Lung (tissue), 12 donors: ENCODE results near the gene ENPP1. TPM values are rescaled to one million over a fixed set of nuclear protein-coding genes. Genes with fewer than 3 reads are reported as not detected.

ENCODE experiments used
- ATAC-seq: fragments of 200-7000 bp; cut with Tn5 transposase; one replicate; pipeline ENCODE4 v1.9.1; 2020; ENCODE audit warnings: moderate number of reproducible peaks; ENCODE audit not compliant: insufficient read depth, low FRiP score
- DNase-seq, 3 donors: peaks; one replicate each; pipeline ENCODE4 v3.0.0-alpha.2; 2013 to 2017
- H3K27ac ChIP-seq, 2 donors: one replicate each; pipeline ENCODE4 v1.5.1; 2013; ENCODE audit warnings: mild to moderate bottlenecking in 2 of 2, moderate library complexity in 2 of 2, control low read depth in 1 of 2, inconsistent platforms in 1 of 2, low read depth in 1 of 2, low read length in 1 of 2
- H3K27me3 ChIP-seq, 3 donors: one replicate each; pipeline ENCODE4 v1.5.1; 2013; ENCODE audit warnings: low read length in 2 of 3; ENCODE audit not compliant: control insufficient read depth in 3 of 3, insufficient read depth in 3 of 3
- H3K36me3 ChIP-seq, 4 donors: one replicate each; pipeline ENCODE4 v1.5.1; 2013; ENCODE audit warnings: low read length in 4 of 4, mild to moderate bottlenecking in 1 of 4, moderate library complexity in 1 of 4; ENCODE audit not compliant: control insufficient read depth in 4 of 4, insufficient read depth in 4 of 4
- H3K4me1 ChIP-seq, 5 donors: one replicate each; pipeline ENCODE4 v1.5.1; 2013; ENCODE audit warnings: low read length in 5 of 5, mild to moderate bottlenecking in 2 of 5, moderate library complexity in 1 of 5; ENCODE audit not compliant: control insufficient read depth in 5 of 5, insufficient read depth in 5 of 5
- H3K4me3 ChIP-seq: one replicate; pipeline ENCODE4 v1.5.1; 2013; ENCODE audit warnings: mild to moderate bottlenecking, control low read depth, moderate library complexity
- H3K9ac ChIP-seq, 2 donors: one replicate each; pipeline ENCODE4 v1.5.1; 2013; ENCODE audit warnings: low read length in 2 of 2, control low read depth in 1 of 2; ENCODE audit not compliant: insufficient read depth in 1 of 2
- H3K9me3 ChIP-seq, 4 donors: one replicate each; pipeline ENCODE4 v1.5.1; 2013; ENCODE audit warnings: low read length in 3 of 4, mild to moderate bottlenecking in 1 of 4, moderate library complexity in 1 of 4; ENCODE audit not compliant: control insufficient read depth in 4 of 4, insufficient read depth in 3 of 4
- whole genome bisulfite sequencing, 2 donors: extraction: QIAGEN DNeasy Blood & Tissue Kit; methylation state at CpG; one replicate each; pipeline ENCODE4 v1.1.7; 2013; 5-methylcytosine and 5-hydroxymethylcytosine counted together
- polyA plus RNA-seq, 2 donors: library from polyadenylated mRNA; stranded (reverse); fragments of 200-250 nt; gene quantifications; one replicate each; pipeline ENCODE4 v1.2.1, GENCODE V29; 2013
- total RNA-seq, 2 donors: library from RNA; depleted of rRNA in 1 of 2; stranded (reverse); fragments of >200 nt in 1 of 2; gene quantifications; one replicate each; pipeline ENCODE4 v1.2.1, GENCODE V29; 2014 to 2021
- TF ChIP-seq, protein P1 (sequence below): IDR thresholded peaks from 2 replicates; pipeline ENCODE4 v1.5.1; 2012; ENCODE audit warnings: mild to moderate bottlenecking; ENCODE audit errors: control extremely low read depth, extremely low read depth
- donor health status: control.
- donor health status: control.
- donor health status: Bipolar disorder and iron deficiency.
- donor health status: healthy.
- donor health status: DM: yes; HTN: yes; CAD: no.

ENPP1 gene
- total and polyA plus RNA-seq, 4 donors, result 0.21 to 7.3 (median 0.82) TPM

GRCh38 chr6:131822119-131822518 is 14.3 kb downstream of the ENPP1 start:
- WGBS, 2 donors, result 73 to 89% methylated on average over 3 of the region's 3 CpGs

DNA sequence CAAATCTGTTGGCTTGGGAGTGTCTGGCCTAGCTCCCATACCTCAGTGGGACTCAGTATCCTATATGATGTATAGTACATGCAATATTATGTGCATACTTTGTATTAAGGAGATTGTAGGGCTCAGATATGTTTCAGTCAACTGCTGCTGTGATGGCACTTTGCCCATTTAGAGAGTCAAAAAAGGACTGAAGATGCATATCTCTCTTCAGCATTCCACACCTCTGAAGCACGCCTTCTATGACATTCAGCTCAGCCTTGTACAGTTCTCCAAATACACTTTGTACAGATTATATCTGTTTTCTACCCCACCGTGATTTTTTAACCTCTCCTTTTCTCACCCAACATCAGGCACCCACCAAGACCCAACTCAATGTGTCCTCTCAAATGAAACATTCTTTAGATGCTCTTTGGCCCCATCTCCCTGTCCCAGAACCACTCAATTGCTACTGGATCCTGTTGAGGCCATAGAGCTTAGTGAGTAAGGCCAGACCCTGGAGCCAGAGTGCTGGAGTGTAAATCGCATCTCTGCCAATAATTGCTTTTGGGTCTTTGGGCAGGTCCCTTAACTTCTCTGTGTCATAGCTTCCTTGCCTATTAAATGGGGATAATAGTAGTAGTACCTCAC is 15.6 kb downstream of the ENPP1 start:
- Histone ChIP-seq H3K4me3 (no peak overlapping the region), H3K4me1 (peaks cover 0 to 4% (median 0%) of the 10 kb centered on the region in 5 donors), H3K36me3 (no peaks in the 10 kb centered on the region), H3K27me3 (no peaks in the 10 kb centered on the region), H3K9me3 (no peaks in the 10 kb centered on the region), H3K27ac (no peak overlapping the region), H3K9ac (no peak overlapping the region)
- TF ChIP-seq, protein P1, sequence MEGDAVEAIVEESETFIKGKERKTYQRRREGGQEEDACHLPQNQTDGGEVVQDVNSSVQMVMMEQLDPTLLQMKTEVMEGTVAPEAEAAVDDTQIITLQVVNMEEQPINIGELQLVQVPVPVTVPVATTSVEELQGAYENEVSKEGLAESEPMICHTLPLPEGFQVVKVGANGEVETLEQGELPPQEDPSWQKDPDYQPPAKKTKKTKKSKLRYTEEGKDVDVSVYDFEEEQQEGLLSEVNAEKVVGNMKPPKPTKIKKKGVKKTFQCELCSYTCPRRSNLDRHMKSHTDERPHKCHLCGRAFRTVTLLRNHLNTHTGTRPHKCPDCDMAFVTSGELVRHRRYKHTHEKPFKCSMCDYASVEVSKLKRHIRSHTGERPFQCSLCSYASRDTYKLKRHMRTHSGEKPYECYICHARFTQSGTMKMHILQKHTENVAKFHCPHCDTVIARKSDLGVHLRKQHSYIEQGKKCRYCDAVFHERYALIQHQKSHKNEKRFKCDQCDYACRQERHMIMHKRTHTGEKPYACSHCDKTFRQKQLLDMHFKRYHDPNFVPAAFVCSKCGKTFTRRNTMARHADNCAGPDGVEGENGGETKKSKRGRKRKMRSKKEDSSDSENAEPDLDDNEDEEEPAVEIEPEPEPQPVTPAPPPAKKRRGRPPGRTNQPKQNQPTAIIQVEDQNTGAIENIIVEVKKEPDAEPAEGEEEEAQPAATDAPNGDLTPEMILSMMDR, result no peak
- DNase-seq, result no peak
- no peak for ATAC-seq
- 88 to 91% methylated on average over 3 of the region's 3 CpGs for WGBS, 2 donors

More at GRCh38 chr6:131822119-131822518, 14.3 kb downstream of the ENPP1 start:
- H3K9ac ChIP-seq, result no peak overlapping the region
- H3K27me3 ChIP-seq, result no peaks in the 10 kb centered on the region
- H3K9me3 ChIP-seq, result no peaks in the 10 kb centered on the region
- H3K4me3 ChIP-seq, result no peak overlapping the region
- ATAC-seq (no peak), DNase-seq (no peak)
- no peaks in the 10 kb centered on the region for H3K36me3 ChIP-seq
- TF ChIP-seq, protein P1, result no peak
- H3K27ac ChIP-seq, result no peak overlapping the region
- H3K4me1 ChIP-seq, result peaks cover 0 to 4% (median 0%) of the 10 kb centered on the region in 5 donors

- DNase-seq, result no peak
- Histone ChIP-seq H3K27me3 (no peaks in the 10 kb centered on the region), H3K9me3 (peaks cover 0 to 2% (median 0%) of the 10 kb centered on the region in 4 donors), H3K4me3 (no peak overlapping the region), H3K4me1 (no peaks in the 10 kb centered on the region), H3K9ac (no peak overlapping the region), H3K36me3 (no peaks in the 10 kb centered on the region), H3K27ac (no peak overlapping the region)
- TF ChIP-seq, protein P1, result no peak
- no peak for ATAC-seq
- 17 to 21% methylated on average over 1 of the region's 1 CpG for WGBS, 2 donors
Observed at GRCh38 chr6:131825946-131826345, 18.1 kb downstream of the ENPP1 start.

DNA sequence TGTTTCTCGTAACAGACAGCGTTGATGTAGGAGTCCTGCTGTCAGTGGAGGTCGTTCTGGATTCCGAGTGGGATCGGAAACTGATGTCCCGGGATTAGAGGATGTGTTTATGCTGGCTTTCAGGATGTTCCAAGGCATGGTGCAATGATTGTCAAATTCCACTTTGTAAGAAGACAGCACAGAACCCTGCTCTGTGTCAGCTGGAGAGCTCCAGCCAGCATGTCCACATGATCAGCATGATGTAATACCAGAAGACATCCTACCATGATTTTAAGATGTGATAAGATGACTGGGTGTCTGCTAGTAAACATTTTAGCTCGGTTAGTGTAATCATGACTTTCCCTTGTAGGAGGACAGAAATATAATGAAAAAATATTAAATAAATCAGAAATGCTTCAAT is 20.3 kb downstream of the ENPP1 start:
- WGBS, 2 donors, result 90 to 91% methylated on average over 7 of the region's 7 CpGs
- DNase-seq, result no peak
- ATAC-seq, result no peak
- Histone ChIP-seq H3K4me3 (no peak overlapping the region), H3K36me3 (no peaks in the 10 kb centered on the region), H3K27me3 (no peaks in the 10 kb centered on the region), H3K4me1 (no peaks in the 10 kb centered on the region), H3K27ac (no peak overlapping the region), H3K9ac (no peak overlapping the region), H3K9me3 (peaks cover 0 to 4% (median 0%) of the 10 kb centered on the region in 4 donors)
- TF ChIP-seq, protein P1, result no peak
